GM19240 (cell line): ENCODE measurements around the gene NEK6.

Experiments used
- DNase-seq: peaks from one replicate; pipeline ENCODE4 v3.0.0; 2011; ENCODE audit warnings: low spot score; ENCODE audit not compliant: insufficient read length

The NEK6 gene

DNA sequence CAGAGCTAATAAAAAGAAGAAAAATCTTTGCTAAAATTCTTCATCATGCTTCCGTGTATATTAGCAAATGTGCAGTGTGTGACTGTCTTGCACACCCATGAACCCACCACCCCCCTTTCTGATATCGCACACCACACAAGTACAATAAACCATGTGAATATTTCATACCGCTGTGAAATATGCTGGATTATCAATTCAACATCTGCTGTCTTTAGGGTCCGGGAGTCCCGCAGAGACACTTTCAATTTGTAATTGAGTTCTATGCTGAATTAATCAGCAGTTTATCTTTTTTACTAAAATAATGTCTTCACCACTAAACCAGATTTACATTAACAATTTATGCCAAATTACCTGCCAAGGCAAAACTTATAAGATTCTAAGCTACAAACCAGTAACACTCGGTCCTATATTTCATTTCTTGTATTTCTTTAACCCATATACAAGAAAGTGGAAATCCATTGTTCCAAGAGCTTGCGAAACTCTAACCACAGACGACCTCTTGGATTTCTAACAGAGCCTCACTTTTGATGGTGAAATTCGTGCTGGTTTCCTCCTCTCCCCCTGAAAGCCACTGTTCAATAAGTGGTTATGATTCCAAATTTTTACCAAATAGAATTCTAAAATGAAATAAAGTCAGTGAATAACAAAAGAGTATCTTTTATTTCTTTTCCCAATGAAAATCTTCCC lies 113.3 kb downstream of the NEK6 start:
- DNase-seq: no peak

DNA sequence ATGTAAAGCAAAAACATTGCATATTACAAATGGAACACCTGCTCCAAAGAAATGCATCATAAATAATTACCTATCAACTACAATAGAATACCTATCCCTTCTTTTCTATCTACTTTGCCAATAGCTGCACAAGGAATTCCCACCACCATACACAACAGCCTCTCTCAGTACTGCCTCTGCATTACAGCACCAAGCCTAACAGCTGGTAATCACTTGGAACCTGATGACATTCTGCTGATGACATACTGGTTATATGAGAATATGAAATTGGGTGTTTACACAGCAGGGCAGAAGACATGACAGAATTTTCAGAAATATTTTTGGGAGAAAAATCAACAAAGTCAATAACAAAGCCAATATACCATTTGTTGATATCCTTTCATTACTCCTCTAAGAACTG lies 114.3 kb downstream of the NEK6 start:
- DNase-seq: no peak

DNA sequence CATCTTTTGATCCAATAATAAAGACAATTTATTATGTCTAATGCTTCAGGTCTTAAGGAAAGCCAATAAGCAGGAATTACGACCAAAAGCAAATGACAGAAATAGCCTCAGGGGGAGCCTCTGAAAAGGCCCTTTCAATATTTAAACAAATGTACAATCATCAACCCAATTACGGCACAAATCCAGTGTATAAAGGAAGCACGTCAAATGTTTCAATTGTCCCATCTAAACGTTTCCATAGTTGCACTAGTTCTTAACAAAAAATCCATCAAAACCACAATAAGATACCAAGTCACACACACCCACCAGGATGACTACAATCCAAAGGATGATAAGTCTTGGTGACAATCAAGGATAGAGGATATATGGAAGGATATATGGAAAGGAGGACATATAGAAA lies 115.6 kb downstream of the NEK6 start:
- no peak for DNase-seq

DNA sequence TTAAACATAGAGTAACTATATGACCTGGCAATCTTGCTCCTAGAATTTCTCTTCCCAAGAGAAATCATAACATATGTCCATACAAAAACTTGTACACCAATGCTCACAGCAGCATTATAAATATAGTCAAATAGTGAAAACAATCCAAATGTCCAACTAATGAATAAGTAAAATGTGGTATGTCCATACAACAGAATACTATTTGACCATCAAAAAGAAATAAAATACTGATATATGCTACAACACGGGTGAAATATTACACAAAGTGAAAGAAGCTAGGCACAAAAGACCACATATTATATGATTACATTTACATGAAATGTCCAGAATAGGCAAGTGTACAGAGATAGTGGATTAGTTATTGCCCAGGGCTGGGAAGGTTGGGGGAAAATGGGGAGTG lies 116.1 kb downstream of the NEK6 start:
- DNase-seq: no peak

DNA sequence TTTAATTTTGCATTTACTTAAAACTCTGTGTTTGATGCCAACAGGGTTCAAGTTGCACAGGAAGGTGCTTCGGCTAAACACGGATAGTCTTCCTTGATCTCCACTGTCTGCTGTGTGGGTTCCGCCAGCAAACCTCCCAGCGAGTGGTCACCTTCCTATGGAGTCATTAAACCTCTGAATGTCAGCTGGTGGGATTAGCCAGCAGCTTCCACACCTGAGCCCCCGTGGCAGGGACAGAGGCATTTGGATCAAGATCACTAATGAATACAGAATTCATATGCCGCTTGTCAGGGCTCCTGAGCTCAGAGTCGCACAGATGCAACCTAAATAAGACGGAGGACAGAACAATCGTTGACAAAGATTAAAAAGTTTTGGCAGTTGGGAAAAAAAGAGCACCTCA lies 118.0 kb downstream of the NEK6 start:
- DNase-seq: no peak

DNA sequence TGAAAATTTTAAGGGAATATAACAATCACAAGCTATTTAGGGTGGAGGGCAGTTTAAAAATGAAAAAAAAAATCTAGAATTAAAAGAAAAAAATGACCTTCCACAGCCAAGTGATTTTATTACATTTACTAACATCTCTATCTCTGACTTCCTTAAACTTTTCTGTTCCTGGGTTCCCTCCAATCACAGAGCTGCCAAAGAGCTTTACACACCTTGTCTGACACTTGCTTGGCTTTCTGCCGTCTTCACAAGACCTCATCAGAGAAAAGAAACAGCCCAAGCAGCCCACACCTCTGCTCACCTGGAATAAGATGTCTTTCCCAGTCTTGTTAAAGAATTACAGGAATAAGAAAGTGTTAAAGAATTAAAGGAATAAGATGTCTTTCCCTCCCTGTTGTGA lies 118.6 kb downstream of the NEK6 start:
- DNase-seq: no peak

DNA sequence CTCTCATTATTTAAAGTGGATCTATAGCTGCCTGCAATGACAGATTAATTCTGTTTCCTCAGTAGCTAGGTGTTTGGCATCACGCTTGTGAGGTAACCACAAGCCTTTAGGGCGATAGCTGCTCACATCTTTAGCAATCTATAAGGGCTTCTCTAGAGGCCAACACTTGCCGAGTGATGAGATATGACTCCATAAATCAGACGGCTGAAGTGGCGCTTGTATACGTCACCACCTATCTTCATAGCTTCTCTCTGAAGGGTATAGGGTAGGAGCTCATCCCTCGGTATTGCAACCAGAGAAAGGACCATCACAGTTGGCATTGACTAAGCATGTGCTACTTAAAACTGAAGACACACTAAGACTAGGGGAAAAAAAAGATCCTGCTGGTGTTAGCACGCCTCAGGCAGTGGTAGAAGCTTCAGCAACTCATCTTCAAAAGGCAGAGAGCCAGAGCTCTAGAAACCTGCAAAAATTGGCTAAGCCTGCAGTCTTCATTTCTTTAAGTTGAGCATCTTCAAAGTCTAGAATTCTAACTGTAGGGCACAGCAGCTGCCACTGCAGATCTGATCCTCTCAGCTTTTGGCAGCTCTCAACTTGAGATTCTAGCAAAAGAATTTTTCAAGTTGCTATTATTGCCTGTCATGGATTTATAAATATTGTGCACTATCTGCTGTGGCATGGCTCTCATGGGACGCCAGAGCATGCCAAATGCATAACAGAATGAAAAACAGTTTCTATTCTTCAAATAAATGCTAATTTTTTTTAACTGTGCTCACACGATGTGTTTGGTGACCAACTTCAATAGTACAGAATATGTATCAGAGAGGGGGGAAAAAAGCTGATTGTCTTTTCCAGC lies 120.0 kb downstream of the NEK6 start:
- DNase-seq: no peak

DNA sequence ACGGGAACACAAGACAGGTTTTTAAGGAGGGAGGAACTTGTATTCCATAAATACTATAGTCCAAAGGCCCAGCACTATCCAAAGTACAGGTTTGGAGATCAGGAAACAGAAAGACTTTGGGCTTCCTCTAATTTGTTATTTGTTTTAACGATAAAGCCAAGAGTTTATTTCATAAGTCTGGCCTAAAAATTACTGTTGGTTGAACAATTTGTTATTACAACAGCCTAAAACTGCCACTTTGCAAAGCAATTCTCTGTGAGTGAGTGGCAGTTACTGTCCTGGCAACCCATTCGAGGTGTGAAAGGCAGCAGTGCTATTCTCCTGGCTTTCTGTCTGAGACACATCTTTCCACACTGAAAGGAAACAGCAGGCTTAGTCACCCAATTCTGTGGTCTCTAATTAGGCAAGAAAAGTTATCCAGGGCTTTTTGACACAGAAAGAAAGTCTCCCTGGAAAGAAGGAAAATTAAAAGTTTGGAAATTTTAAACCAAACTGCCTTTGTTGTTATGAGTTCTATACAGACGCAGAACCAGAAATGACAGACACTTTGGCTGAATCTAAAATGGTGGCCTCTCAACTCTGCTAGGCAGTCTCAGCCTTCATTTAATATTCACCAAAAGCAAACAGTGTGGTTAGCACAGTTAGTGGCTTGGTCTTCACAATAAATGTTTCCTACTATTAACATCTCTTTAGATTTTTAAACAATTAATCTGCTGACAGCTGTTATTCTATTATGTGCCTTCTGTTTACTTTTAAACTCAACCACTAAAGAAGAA lies 123.6 kb downstream of the NEK6 start:
- no peak for DNase-seq

DNA sequence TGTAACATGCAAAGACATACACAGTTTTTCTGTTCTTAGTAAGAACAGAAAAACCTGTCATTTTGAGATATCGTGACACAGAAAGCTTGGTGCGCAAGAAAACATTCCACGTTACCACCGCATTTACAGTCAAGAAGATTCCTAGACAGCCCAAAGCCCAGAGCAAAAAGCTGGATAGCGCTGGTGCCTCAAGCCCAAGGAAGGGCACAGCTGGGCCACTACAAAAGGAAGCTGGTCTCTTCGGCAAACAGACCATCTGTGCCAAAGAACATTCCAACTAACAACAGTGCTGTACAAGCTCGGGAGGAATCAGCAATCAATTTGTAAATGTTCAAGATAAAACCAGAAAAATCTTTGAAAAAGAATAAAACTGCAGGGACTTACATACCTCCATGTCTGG lies 126.5 kb downstream of the NEK6 start:
- DNase-seq: no peak

DNA sequence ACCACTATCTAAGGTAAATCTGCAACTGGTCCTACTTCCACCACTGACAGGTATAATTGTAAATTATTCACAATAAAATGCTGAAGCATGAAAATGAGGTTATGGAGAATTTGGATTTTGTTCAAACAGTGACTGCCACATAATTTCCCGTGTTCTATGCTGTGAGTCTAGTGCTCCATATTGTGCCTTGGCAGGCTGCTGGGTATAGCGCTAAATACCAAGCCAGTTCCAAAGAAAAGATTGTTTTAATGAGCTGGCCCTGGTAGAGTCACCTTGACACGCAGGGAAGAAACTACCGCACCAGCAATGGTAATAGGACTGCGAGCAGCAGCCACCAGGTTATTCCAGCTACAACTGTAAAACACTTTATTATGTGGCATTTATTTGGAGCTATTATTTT lies 127.1 kb downstream of the NEK6 start:
- DNase-seq: no peak

DNA sequence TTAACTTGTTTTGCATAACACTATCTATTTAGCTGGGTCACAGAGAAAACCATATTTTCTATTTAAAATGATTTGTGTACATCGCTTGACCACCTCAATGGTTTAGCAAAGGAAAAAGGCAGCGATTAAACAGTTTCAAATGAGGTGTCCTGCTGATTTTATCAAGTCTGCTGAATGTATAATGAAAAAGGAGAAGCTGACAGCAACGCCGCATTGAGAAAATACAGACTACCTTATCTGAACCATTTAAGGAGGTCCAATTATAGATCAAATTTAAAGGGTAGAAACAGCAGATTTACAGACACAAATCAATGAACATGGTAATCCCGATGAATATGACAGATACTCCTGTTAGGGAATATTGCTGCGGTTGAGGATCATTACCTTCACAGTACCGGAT lies 127.9 kb downstream of the NEK6 start:
- no peak for DNase-seq

DNA sequence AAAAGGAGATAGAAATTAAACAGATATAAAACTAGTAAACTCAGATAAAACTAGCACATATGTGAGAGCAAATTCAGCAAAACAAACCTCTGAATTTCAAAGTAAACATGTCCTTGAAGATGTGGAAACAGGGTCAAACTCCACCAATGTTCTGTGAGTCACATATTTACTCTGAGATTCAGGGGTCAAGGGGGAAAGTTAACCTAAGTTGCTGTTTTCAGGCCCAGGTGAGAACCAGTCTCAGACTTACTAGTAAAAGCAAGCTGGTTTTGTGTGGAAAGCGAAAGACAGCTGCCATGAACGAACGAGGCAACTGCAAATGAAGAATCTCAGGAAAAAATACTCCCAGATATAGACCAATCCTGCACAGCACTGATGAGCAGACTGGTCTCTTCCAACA lies 128.5 kb downstream of the NEK6 start:
- DNase-seq: no peak

DNA sequence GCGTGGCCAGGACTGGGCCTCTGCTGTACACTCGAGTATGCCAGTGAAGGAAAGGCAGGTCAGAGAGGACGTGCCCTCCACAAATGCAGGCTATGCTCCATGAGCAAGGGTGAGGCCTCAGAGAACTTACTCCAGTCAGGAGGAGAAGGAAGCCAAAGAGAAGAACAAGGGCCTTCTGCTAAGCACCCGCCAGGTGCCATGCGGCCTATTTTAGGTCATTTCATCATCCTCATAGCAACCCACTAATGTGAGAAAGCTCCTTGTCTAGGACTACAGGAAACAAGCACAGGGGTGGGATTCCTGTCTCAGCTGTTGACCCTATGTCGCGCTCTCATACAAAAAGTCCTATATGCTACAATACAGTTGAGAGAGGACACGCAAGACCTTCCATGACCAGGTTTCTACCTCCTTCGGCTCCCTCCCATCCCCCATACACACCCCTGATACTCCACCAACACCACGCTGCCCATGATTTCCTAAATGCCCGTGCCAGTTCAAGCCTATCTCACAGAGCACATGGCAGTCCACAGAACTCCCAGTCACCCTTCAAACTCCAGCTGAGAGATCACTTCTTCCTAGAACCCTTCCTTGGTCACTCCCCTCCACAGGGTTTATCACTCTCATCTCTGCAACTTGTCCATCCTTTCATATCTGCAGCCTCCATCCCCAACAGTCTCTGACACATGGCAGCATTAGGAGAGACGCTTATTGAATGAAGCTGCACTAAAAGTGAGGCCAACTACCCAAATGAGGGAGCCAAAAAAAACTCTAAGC lies 130.7 kb downstream of the NEK6 start:
- no peak for DNase-seq

DNA sequence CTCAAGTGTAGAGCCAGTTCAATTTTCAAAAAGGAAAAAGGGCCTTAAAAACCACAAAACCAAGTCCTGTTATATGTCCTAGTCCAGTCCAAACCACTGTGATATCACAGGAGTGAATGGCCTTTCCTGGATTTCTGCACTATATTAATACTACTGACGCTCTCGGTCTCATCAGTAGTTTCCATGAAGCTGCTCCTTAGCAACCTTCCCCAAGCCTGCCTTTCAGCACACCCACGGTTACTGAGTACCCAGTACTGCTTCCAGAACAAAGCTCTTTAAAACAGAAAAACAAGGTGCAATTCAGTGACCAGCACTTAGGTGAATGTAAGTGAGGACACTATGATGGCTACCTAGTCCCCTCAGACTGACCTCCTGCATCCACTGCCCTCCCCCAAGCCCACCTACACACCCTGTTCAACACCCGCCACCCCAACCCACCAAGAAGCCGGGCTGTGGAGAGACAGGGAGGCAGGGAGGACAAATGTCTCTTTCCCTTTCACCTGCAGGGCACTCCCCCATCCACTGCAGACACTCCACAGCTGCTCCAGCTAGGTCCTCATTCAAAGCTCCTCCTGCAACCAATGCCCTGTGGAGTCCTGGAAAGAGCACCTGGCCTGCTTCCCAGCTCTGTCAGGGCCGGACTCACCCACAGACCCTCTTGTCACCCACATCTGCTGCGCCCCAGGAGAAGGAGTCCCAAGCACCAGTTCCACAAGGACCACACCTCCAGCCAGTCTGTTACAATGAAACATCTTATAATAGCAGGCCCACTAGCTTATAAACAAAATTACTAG lies 131.6 kb downstream of the NEK6 start:
- DNase-seq: no peak

DNA sequence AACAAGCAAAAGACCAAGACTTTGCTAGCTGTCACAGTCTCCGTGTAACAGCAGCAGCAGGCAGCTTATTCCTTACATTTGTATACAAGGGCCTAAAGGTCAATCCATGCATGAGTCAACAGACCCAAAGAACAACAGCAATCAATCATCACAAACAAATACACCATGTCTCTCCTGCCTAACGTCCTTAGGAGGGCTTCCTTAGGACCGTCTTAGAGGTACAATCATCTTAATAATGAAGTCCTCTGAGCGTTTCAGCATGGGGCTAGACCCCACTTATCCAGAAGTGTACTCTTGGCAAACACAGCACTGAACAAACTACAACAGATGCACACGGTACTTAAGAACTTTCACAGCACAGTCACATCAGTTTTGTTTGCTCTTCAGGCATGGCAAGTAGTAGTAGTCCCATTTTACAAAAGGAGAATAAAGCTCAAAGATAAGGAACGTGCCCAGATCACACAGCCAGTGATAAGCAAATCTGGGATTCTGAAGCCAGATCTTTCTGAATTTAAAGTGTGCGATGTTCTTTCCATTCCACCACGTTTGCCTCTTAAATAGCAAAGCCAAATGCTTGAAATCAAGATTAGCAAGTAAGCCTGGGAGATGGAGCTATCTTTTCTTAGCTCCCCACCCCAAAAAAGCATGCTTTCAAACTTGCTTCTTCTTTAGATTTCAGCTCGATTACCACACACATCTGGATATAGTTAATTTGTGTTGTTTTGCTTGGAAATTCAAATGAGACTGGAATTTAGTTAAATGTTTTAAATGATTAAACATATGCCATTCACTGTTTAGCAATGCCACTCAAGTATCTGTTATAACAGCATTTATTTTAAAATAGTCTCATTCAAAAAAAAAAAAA lies 133.3 kb downstream of the NEK6 start:
- DNase-seq: no peak

DNA sequence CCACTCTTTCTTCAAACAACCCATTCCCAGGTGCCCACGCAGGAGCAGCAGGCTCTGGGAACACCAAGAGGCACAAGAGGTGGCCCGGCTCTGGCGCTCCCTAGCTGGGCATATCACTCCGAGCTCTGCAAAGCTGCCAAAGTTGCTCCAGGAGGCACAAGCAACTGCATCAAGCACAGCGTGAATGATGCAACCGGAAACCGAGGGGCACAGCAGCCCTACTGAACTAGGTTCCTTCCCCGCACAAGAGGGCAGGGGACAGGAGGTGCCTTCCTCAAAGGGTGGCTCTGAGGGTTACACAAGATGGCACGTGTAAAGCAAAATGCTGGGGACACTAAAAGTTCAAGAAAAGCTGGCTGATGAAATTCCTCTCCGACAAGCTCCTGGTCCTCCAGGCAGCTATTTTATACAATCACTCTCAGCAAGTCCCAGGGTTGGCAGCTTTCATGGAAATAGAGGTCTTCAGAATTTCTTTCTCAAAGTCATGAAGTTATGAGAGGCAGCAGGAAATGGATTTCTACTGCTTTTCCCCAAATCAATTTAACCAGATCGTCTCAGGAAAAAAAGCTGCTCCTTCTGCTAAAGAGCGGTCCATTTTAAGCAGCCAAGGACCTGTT lies 134.6 kb downstream of the NEK6 start:
- DNase-seq: no peak

DNA sequence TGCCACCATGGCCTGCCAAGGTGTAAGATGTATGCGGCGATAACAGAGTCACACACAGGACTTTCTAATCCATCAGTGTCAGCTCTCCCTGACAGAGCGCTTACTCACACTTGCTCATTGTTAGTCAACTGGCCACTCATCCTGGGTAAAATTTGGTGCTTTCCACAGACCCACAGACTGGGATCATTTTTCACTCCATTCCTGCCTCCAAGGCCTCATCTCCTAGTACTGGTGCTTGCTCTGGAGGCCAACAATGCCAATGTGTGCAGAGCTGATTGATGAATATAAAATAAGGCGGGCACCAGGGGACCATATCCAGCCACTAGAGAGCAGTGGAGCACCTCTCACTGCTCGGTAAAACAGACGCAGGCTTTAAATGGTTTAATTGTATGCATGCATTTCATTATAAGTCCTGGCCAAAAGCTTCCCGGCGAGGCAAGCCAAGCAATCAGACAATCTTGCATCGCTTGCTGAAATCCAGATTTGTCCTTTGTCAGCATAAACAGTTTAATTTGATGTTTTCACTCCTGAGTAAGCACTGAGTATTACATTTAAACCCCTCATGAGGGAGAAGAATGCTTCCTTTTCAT lies 135.2 kb downstream of the NEK6 start:
- DNase-seq: no peak

DNA sequence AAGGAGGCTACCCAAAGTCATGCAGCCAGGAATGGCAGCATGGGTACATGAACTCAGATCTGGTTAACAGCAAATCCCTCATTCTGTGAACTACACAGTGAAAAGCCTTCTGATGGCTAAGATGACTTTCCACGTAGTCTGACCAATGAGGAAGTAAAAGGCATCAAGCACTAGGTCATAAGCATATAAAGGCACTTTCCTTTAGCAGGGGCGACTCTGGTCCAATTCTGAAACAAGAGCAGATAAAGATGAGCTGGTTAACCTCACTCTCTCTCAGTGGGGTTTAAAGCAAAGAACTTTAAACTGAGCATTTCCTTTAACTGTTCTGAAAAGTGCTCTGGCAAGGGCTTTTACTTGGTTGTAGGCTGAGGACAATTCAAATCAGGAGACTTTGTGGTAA lies 136.4 kb downstream of the NEK6 start:
- no peak for DNase-seq

DNA sequence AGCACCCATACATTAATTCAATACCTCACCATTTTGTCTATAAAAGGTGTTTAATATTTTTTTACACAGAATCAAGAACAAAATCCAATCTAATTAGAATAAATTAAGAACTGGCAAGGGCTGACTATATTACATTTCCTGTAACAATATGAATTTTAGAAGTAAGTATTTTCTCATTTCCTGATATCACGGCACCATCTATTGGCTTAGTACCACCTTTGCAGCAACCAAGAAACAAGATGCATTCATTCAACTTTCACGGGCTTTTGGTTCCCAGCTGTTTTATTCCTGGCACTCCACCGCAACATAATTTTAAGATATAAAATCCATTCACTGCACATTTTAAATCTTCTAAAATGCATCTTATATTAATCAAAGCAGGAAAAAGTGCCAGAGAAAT lies 136.8 kb downstream of the NEK6 start:
- no peak for DNase-seq
